HEK293 (cell line): ENCODE data around the gene CCDC9.

Source experiments
- KLF8 ChIP-seq: fragments of 450-650 bp; formaldehyde crosslinking; IDR thresholded peaks from 2 replicates; pipeline ENCODE4 v1.5.1; 2016; ENCODE audit warnings: missing biosample characterization, missing genetic modification characterization
- MEIS1 ChIP-seq: sonication (generic); formaldehyde crosslinking; IDR thresholded peaks from 2 replicates; pipeline ENCODE4 v1.8.1; 2022; ENCODE audit warnings: missing genetic modification reagents, mild to moderate bottlenecking, borderline replicate concordance
- ZBTB10 ChIP-seq: fragments of 450-650 bp; formaldehyde crosslinking; IDR thresholded peaks from 2 replicates; pipeline ENCODE4 v1.5.1; 2016; ENCODE audit warnings: missing biosample characterization, missing genetic modification characterization
- ZBTB8A ChIP-seq: fragments of 450-650 bp; formaldehyde crosslinking; IDR thresholded peaks from 2 replicates; pipeline ENCODE4 v1.5.1; 2016; ENCODE audit warnings: missing biosample characterization, missing genetic modification characterization
- ZNF274 ChIP-seq, 2 experiments: fragments of 200-500 bp in 1 of 2; fragments of 450-650 bp in 1 of 2; sonication (Bioruptor generic) in 1 of 2; formaldehyde crosslinking in 1 of 2; IDR thresholded peaks; 2 replicates each; pipeline versions ENCODE4 v1.5.1 to v1.6.1; 2014 to 2016; ENCODE audit warnings: borderline replicate concordance in 1 of 2, inconsistent platforms in 1 of 2, low read length in 1 of 2, missing biosample characterization in 1 of 2, missing genetic modification characterization in 1 of 2
- ZSCAN18 ChIP-seq: fragments of 450-650 bp; formaldehyde crosslinking; IDR thresholded peaks from 2 replicates; pipeline ENCODE4 v1.5.1; 2016; ENCODE audit warnings: missing biosample characterization, missing genetic modification characterization
- TF ChIP-seq, protein P1 (sequence below): fragments of 450-650 bp; formaldehyde crosslinking; IDR thresholded peaks from 2 replicates; pipeline ENCODE4 v1.5.1; 2016; ENCODE audit warnings: missing biosample characterization, missing genetic modification characterization

- TF ChIP-seq, protein P1, sequence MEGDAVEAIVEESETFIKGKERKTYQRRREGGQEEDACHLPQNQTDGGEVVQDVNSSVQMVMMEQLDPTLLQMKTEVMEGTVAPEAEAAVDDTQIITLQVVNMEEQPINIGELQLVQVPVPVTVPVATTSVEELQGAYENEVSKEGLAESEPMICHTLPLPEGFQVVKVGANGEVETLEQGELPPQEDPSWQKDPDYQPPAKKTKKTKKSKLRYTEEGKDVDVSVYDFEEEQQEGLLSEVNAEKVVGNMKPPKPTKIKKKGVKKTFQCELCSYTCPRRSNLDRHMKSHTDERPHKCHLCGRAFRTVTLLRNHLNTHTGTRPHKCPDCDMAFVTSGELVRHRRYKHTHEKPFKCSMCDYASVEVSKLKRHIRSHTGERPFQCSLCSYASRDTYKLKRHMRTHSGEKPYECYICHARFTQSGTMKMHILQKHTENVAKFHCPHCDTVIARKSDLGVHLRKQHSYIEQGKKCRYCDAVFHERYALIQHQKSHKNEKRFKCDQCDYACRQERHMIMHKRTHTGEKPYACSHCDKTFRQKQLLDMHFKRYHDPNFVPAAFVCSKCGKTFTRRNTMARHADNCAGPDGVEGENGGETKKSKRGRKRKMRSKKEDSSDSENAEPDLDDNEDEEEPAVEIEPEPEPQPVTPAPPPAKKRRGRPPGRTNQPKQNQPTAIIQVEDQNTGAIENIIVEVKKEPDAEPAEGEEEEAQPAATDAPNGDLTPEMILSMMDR (tag by site-specific recombination): no peak
- TF ChIP-seq KLF8 (tag by site-specific recombination) (peak; percentile 57), ZNF274 (IDR thresholded peaks at IDR 0.05; ENCODE audit: low read length) (no peak), ZNF274 (tag by site-specific recombination; IDR thresholded peaks at IDR 0.05; ENCODE audit: borderline replicate concordance) (no peak), ZBTB8A (tag by site-specific recombination) (peak; percentile 60; the same call in 1 of the 2 replicates), ZSCAN18 (tag by site-specific recombination) (peak; percentile 65; the same call in 1 of the 2 replicates), MEIS1 (CRISPR knock-in tag) (no peak), ZBTB10 (tag by site-specific recombination) (peak; percentile 54)
These were observed 17.2 kb downstream of the CCDC9 start for GRCh38 chr19:47273313-47274070.
